B cell (primary cell): ENCODE measurements around the gene ADAM23. TPM values are rescaled to one million over a fixed set of nuclear protein-coding genes. Genes with fewer than 3 reads are reported as not detected.

ENCODE experiments used
- ATAC-seq: fragments of 200-7000 bp; cut with Tn5 transposase; one replicate; pipeline ENCODE4 v1.10.0; 2021; ENCODE audit warnings: low read depth, mild to moderate bottlenecking, moderate number of reproducible peaks, moderate library complexity
- CTCF ChIA-PET: fragments of 350-600 bp; sonication (Branson Sonifier 250); formaldehyde crosslinking; loops from one replicate; lab custom pipeline; 2021; ENCODE audit warnings: antibody characterized with exemption, inconsistent platforms; lab: Charles Lee
- POLR2A ChIA-PET: fragments of 350-600 bp; sonication (Branson Sonifier 250); formaldehyde crosslinking; loops from one replicate; lab custom pipeline; 2021; ENCODE audit warnings: antibody characterized with exemption; lab: Charles Lee
- DNase-seq: peaks from one replicate; pipeline ENCODE4 v3.0.0; 2013
- H2AFZ ChIP-seq: 2 replicates; pipeline ENCODE4 v1.6.1; 2012; ENCODE audit warnings: mild to moderate bottlenecking, low read depth, low read length; ENCODE audit not compliant: insufficient read depth, poor library complexity, severe bottlenecking
- H3K27ac ChIP-seq, 2 donors: 1 replicate in 1 of 2; 2 replicates in 1 of 2; pipeline ENCODE4 v1.5.1; 2012 to 2013; ENCODE audit warnings: low read length in 2 of 2, mild to moderate bottlenecking in 2 of 2, moderate library complexity in 1 of 2
- H3K27me3 ChIP-seq, 4 experiments: fragments of 200-600 bp in 1 of 4; sonication (generic) in 1 of 4; replicated peaks in 1 of 4; 1 replicate in 2 of 4; 2 replicates in 2 of 4; pipeline versions ENCODE4 v1.6.1 to v1.7.0; 2013 to 2016; ENCODE audit warnings: low read length in 3 of 4, mild to moderate bottlenecking in 2 of 4, mixed read lengths in 1 of 4, moderate library complexity in 1 of 4; ENCODE audit not compliant: insufficient read depth in 4 of 4, control insufficient read depth in 3 of 4; ENCODE audit errors: control extremely low read depth in 1 of 4
- H3K36me3 ChIP-seq, 2 experiments: replicated peaks in 1 of 2; 1 replicate in 1 of 2; 2 replicates in 1 of 2; pipeline versions ENCODE4 v1.6.1 to v1.7.1; 2013; ENCODE audit warnings: low read length in 1 of 2; ENCODE audit not compliant: insufficient read depth in 2 of 2, control insufficient read depth in 1 of 2; ENCODE audit errors: control extremely low read depth in 1 of 2, extremely low read depth in 1 of 2
- H3K4me1 ChIP-seq, 2 donors: fragments of 200-600 bp in 1 of 2; sonication (generic) in 1 of 2; 1 replicate in 1 of 2; 2 replicates in 1 of 2; pipeline versions ENCODE4 v1.5.1 to v1.6.1; 2013 to 2017; ENCODE audit warnings: low read length in 2 of 2; ENCODE audit not compliant: control insufficient read depth in 2 of 2, insufficient read depth in 2 of 2
- H3K4me2 ChIP-seq: replicated peaks from 2 replicates; pipeline ENCODE3; 2012; ENCODE audit warnings: mild to moderate bottlenecking, low read depth, low read length; ENCODE audit not compliant: poor library complexity, severe bottlenecking
- H3K4me3 ChIP-seq, 5 experiments: fragments of 200-600 bp in 1 of 5; sonication (generic) in 1 of 5; 1 replicate in 3 of 5; 2 replicates in 2 of 5; pipeline versions ENCODE4 v1.5.1 to v1.7.0; 2011 to 2016; ENCODE audit warnings: low read length in 4 of 5, mild to moderate bottlenecking in 4 of 5, low read depth in 2 of 5, control low read depth in 1 of 5, moderate library complexity in 1 of 5; ENCODE audit not compliant: insufficient read depth in 1 of 5; ENCODE audit errors: control extremely low read depth in 1 of 5, extremely low read depth in 1 of 5
- H3K79me2 ChIP-seq: fragments of 200-600 bp; sonication (generic); one replicate; pipeline ENCODE4 v1.6.0; 2016; ENCODE audit warnings: low read length; ENCODE audit not compliant: control insufficient read depth, insufficient read depth
- H3K9ac ChIP-seq: fragments of 200-600 bp; sonication (generic); 2 replicates; pipeline ENCODE4 v1.6.1; 2017; ENCODE audit warnings: mild to moderate bottlenecking, low read length, moderate library complexity
- H3K9me3 ChIP-seq, 3 donors: one replicate each; pipeline versions ENCODE4 v1.6.1 to v1.7.1; 2013; ENCODE audit warnings: low read length in 2 of 3; ENCODE audit not compliant: control insufficient read depth in 2 of 3, insufficient read depth in 1 of 3; ENCODE audit errors: control extremely low read depth in 1 of 3
- H4K20me1 ChIP-seq: 2 replicates; pipeline ENCODE4 v1.6.0; 2012; ENCODE audit warnings: mild to moderate bottlenecking, low read length; ENCODE audit not compliant: insufficient read depth, control insufficient read depth, poor library complexity, severe bottlenecking
- H3K27ac Mint-ChIP-seq: one replicate; pipeline ENCODE4 v1.8.0; 2021; ENCODE audit warnings: mixed read lengths
- H3K27me3 Mint-ChIP-seq: one replicate; pipeline ENCODE4 v1.8.0; 2021; ENCODE audit warnings: mixed read lengths
- H3K4me1 Mint-ChIP-seq: one replicate; pipeline ENCODE4 v1.8.0; 2021; ENCODE audit warnings: mixed read lengths
- H3K4me3 Mint-ChIP-seq: one replicate; pipeline ENCODE4 v1.8.0; 2021; ENCODE audit warnings: mixed read lengths
- H3K9me3 Mint-ChIP-seq: one replicate; pipeline ENCODE4 v1.8.0; 2022; ENCODE audit warnings: mixed read lengths; ENCODE audit not compliant: insufficient read depth
- CTCF ChIP-seq: fragments of 200-600 bp; IDR thresholded peaks from one replicate; pipeline ENCODE4 v1.8.0; 2022; ENCODE audit warnings: antibody characterized with exemption, mild to moderate bottlenecking
- EZH2 ChIP-seq: IDR thresholded peaks from 2 replicates; pipeline ENCODE4 v1.6.1; 2012; ENCODE audit warnings: borderline replicate concordance, low read depth, mild to moderate bottlenecking, moderate library complexity, low read length; ENCODE audit not compliant: insufficient read depth, poor library complexity, severe bottlenecking
- WGBS: methylation state at CpG from one replicate; pipeline ENCODE4 v1.1.5; 2013; ENCODE audit warnings: missing lambda C conversion rate; ENCODE audit not compliant: insufficient coverage; 5-methylcytosine and 5-hydroxymethylcytosine counted together
- intact Hi-C: fragments of 100-400 bp; cut with micrococcal nuclease; formaldehyde crosslinking; loops from one replicate; pipeline ENCODE4 v1.10.0; 2022
- polyA plus RNA-seq: library from polyadenylated mRNA; depleted of rRNA; stranded (reverse); fragments of >200 nt; gene quantifications from 2 replicates; pipeline ENCODE4 v1.2.3, GENCODE V29; 2012
- total RNA-seq, 2 donors: library from RNA; stranded (reverse); fragments of 120-200 nt in 1 of 2; gene quantifications; 1 replicate in 1 of 2; 2 replicates in 1 of 2; pipeline versions ENCODE4 v1.2.3 to v1.2.4, GENCODE V29; 2013 to 2022

The ADAM23 gene
- total and polyA plus RNA-seq, 2 donors (not counting 1 experiment from before 2014, with no cell fraction given) = 0.78 to 1.7 TPM

GRCh38 chr2:206557321-206557720 lies 114.0 kb downstream of the ADAM23 start:
- no peak overlapping the region for H3K27ac Mint-ChIP-seq

GRCh38 chr2:206558492-206558891 lies 115.2 kb downstream of the ADAM23 start:
- ATAC-seq = no peak

More at GRCh38 chr2:206557321-206557720, 114.0 kb downstream of the ADAM23 start:
- no peak overlapping the region for H3K27ac ChIP-seq
- DNase-seq = no peak
- H3K27me3 ChIP-seq = no peaks in the 10 kb centered on the region
- H3K4me3 ChIP-seq = no peak overlapping the region
- no peak overlapping the region for H3K9ac ChIP-seq
- WGBS = no CpG with 5 or more reads among the region's 4 CpGs
- ChIA-PET CTCF (interaction anchor here (1.2 to 2.3 kb wide), 3 partner anchors 9 to 13 kb away, joined by 3 to 6 read pairs (median 5); no protein-coding TSS in a partner anchor), POLR2A (no interaction called here)
- no peak overlapping the region for H2AFZ ChIP-seq
- Mint-ChIP-seq H3K4me1 (no peaks in the 10 kb centered on the region), H3K9me3 (no peaks in the 10 kb centered on the region), H3K27me3 (no peaks in the 10 kb centered on the region), H3K4me3 (no peak overlapping the region)
- H4K20me1 ChIP-seq = no peaks in the 10 kb centered on the region
- H3K4me1 ChIP-seq = no peaks in the 10 kb centered on the region
- H3K79me2 ChIP-seq = no peaks in the 10 kb centered on the region
- H3K36me3 ChIP-seq = no peaks in the 10 kb centered on the region
- H3K4me2 ChIP-seq = no peak overlapping the region
- TF ChIP-seq EZH2 (no peak), CTCF (no peak)
- H3K9me3 ChIP-seq = no peaks in the 10 kb centered on the region
- no peak for ATAC-seq
- intact Hi-C loops = loop anchor here (10.0 kb wide), 1 partner anchor 163 kb away; no protein-coding TSS in a partner anchor

More at GRCh38 chr2:206558492-206558891, 115.2 kb downstream of the ADAM23 start:
- ChIA-PET POLR2A (no interaction called here), CTCF (interaction anchor here (1.1 to 2.3 kb wide), 3 partner anchors 10 to 166 kb away, joined by 3 to 6 read pairs (median 5); no protein-coding TSS in a partner anchor)
- Histone ChIP-seq H3K27me3 (no peaks in the 10 kb centered on the region), H3K4me1 (no peaks in the 10 kb centered on the region), H4K20me1 (no peaks in the 10 kb centered on the region), H3K36me3 (no peaks in the 10 kb centered on the region), H2AFZ (no peak overlapping the region), H3K4me3 (no peak overlapping the region), H3K9me3 (no peaks in the 10 kb centered on the region), H3K4me2 (no peak overlapping the region), H3K27ac (no peak overlapping the region), H3K9ac (no peak overlapping the region), H3K79me2 (no peaks in the 10 kb centered on the region)
- no peaks in the 10 kb centered on the region for H3K9me3 Mint-ChIP-seq
- DNase-seq = no peak
- no peak overlapping the region for H3K4me3 Mint-ChIP-seq
- H3K27me3 Mint-ChIP-seq = no peaks in the 10 kb centered on the region
- H3K27ac Mint-ChIP-seq = no peak overlapping the region
- intact Hi-C loops = loop anchor here (2.0 to 10.0 kb wide), 2 partner anchors 164 to 394 kb away; no protein-coding TSS in a partner anchor
- no CpG with 5 or more reads among the region's 2 CpGs for WGBS
- TF ChIP-seq EZH2 (no peak), CTCF (no peak)
- H3K4me1 Mint-ChIP-seq = no peaks in the 10 kb centered on the region
